ENCODE measurements around the gene TRUB2.

Gene TRUB2

GRCh38 chr9:128323212-128323730 lies 1.0 kb upstream of the TRUB2 start:
- peak overlapping the region; percentile 92 for H3K27ac ChIP-seq (ENCODE audit: low read depth, low read length, severe bottlenecking)
- H3K36me3 ChIP-seq (ENCODE audit: control insufficient read depth, insufficient read depth, low read length) = peaks cover 60% of the 10 kb centered on the region
- 17 to 34% methylated on average over 6 to 11 of the region's 16 CpGs for WGBS, 2 experiments (ENCODE audit: insufficient coverage in 2 of 2)
- H3K4me3 ChIP-seq (ENCODE audit: extremely low read depth, insufficient read depth, low read length, poor library complexity, severe bottlenecking) = peak overlapping the region; percentile 91
- H3K4me1 ChIP-seq (ENCODE audit: control insufficient read depth, insufficient read depth, low read length, poor library complexity, severe bottlenecking) = peaks cover 8% of the 10 kb centered on the region
- H3K9me3 ChIP-seq (ENCODE audit: control insufficient read depth, low read length) = no peaks in the 10 kb centered on the region

- Histone ChIP-seq H3K4me1 (ENCODE audit: control insufficient read depth, insufficient read depth, low read length, poor library complexity, severe bottlenecking) (peaks cover 8% of the 10 kb centered on the region), H3K36me3 (ENCODE audit: control insufficient read depth, insufficient read depth, low read length) (peaks cover 59% of the 10 kb centered on the region), H3K9me3 (ENCODE audit: control insufficient read depth, low read length) (no peaks in the 10 kb centered on the region), H3K27ac (ENCODE audit: low read depth, low read length, severe bottlenecking) (peak overlapping the region; percentile 92), H3K4me3 (ENCODE audit: extremely low read depth, insufficient read depth, low read length, poor library complexity, severe bottlenecking) (peak overlapping the region; percentile 91)
- 1 to 2% methylated on average over 12 to 21 of the region's 21 CpGs for WGBS, 2 experiments (ENCODE audit: insufficient coverage in 2 of 2)
Observed at GRCh38 chr9:128321879-128322403, 306 bp downstream of the TRUB2 start.

GRCh38 chr9:128321343-128321742 lies 904 bp downstream of the TRUB2 start:
- Histone ChIP-seq H3K4me3 (ENCODE audit: extremely low read depth, insufficient read depth, low read length, poor library complexity, severe bottlenecking) (peak overlapping the region; percentile 91), H3K36me3 (ENCODE audit: control insufficient read depth, insufficient read depth, low read length) (peaks cover 59% of the 10 kb centered on the region), H3K9me3 (ENCODE audit: control insufficient read depth, low read length) (no peaks in the 10 kb centered on the region), H3K4me1 (ENCODE audit: control insufficient read depth, insufficient read depth, low read length, poor library complexity, severe bottlenecking) (peaks cover 8% of the 10 kb centered on the region), H3K27ac (ENCODE audit: low read depth, low read length, severe bottlenecking) (no peak overlapping the region)
- 81 to 84% methylated on average over 3 of the region's 7 CpGs for WGBS, 2 experiments (ENCODE audit: insufficient coverage in 2 of 2)

GRCh38 chr9:128317629-128318028 lies 4.6 kb downstream of the TRUB2 start:
- Histone ChIP-seq H3K4me3 (ENCODE audit: extremely low read depth, insufficient read depth, low read length, poor library complexity, severe bottlenecking) (no peak overlapping the region), H3K9me3 (ENCODE audit: control insufficient read depth, low read length) (no peaks in the 10 kb centered on the region), H3K27ac (ENCODE audit: low read depth, low read length, severe bottlenecking) (no peak overlapping the region), H3K36me3 (ENCODE audit: control insufficient read depth, insufficient read depth, low read length) (peaks cover 65% of the 10 kb centered on the region), H3K4me1 (ENCODE audit: control insufficient read depth, insufficient read depth, low read length, poor library complexity, severe bottlenecking) (peaks cover 8% of the 10 kb centered on the region)
- WGBS, 2 experiments (ENCODE audit: insufficient coverage in 2 of 2) = 100% methylated on average over 1 of the region's 2 CpGs

- Histone ChIP-seq H3K4me1 (ENCODE audit: control insufficient read depth, insufficient read depth, low read length, poor library complexity, severe bottlenecking) (peaks cover 4% of the 10 kb centered on the region), H3K9me3 (ENCODE audit: control insufficient read depth, low read length) (no peaks in the 10 kb centered on the region), H3K36me3 (ENCODE audit: control insufficient read depth, insufficient read depth, low read length) (peaks cover 74% of the 10 kb centered on the region), H3K27ac (ENCODE audit: low read depth, low read length, severe bottlenecking) (peak overlapping the region; percentile 23), H3K4me3 (ENCODE audit: extremely low read depth, insufficient read depth, low read length, poor library complexity, severe bottlenecking) (no peak overlapping the region)
- 93 to 99% methylated on average over 7 to 8 of the region's 9 CpGs for WGBS, 2 experiments (ENCODE audit: insufficient coverage in 2 of 2)
Observed at GRCh38 chr9:128316421-128316820, 5.8 kb downstream of the TRUB2 start.

GRCh38 chr9:128314697-128315096 lies 7.5 kb downstream of the TRUB2 start:
- H3K27ac ChIP-seq (ENCODE audit: low read depth, low read length, severe bottlenecking) = no peak overlapping the region
- 83 to 100% methylated on average over 1 of the region's 4 CpGs for WGBS, 2 experiments (ENCODE audit: insufficient coverage in 2 of 2)
- peaks cover 73% of the 10 kb centered on the region for H3K36me3 ChIP-seq (ENCODE audit: control insufficient read depth, insufficient read depth, low read length)
- H3K4me3 ChIP-seq (ENCODE audit: extremely low read depth, insufficient read depth, low read length, poor library complexity, severe bottlenecking) = no peak overlapping the region
- no peaks in the 10 kb centered on the region for H3K4me1 ChIP-seq (ENCODE audit: control insufficient read depth, insufficient read depth, low read length, poor library complexity, severe bottlenecking)
- H3K9me3 ChIP-seq (ENCODE audit: control insufficient read depth, low read length) = no peaks in the 10 kb centered on the region

GRCh38 chr9:128310461-128310860 lies 11.8 kb downstream of the TRUB2 start:
- 97% methylated on average over 10 of the region's 10 CpGs for WGBS, 2 experiments (ENCODE audit: insufficient coverage in 2 of 2)
- Histone ChIP-seq H3K27ac (ENCODE audit: low read depth, low read length, severe bottlenecking) (no peak overlapping the region), H3K36me3 (ENCODE audit: control insufficient read depth, insufficient read depth, low read length) (peaks cover 63% of the 10 kb centered on the region), H3K9me3 (ENCODE audit: control insufficient read depth, low read length) (no peaks in the 10 kb centered on the region), H3K4me3 (ENCODE audit: extremely low read depth, insufficient read depth, low read length, poor library complexity, severe bottlenecking) (no peak overlapping the region), H3K4me1 (ENCODE audit: control insufficient read depth, insufficient read depth, low read length, poor library complexity, severe bottlenecking) (peaks cover 8% of the 10 kb centered on the region)

GRCh38 chr9:128309551-128309950 lies 12.7 kb downstream of the TRUB2 start:
- Histone ChIP-seq H3K4me1 (ENCODE audit: control insufficient read depth, insufficient read depth, low read length, poor library complexity, severe bottlenecking) (peaks cover 8% of the 10 kb centered on the region), H3K9me3 (ENCODE audit: control insufficient read depth, low read length) (no peaks in the 10 kb centered on the region), H3K36me3 (ENCODE audit: control insufficient read depth, insufficient read depth, low read length) (peaks cover 55% of the 10 kb centered on the region), H3K27ac (ENCODE audit: low read depth, low read length, severe bottlenecking) (no peak overlapping the region), H3K4me3 (ENCODE audit: extremely low read depth, insufficient read depth, low read length, poor library complexity, severe bottlenecking) (no peak overlapping the region)
- 92 to 94% methylated on average over 12 to 15 of the region's 16 CpGs for WGBS, 2 experiments (ENCODE audit: insufficient coverage in 2 of 2)

GRCh38 chr9:128304971-128305288 lies 17.3 kb downstream of the TRUB2 start:
- Histone ChIP-seq H3K27ac (ENCODE audit: low read depth, low read length, severe bottlenecking) (no peak overlapping the region), H3K4me1 (ENCODE audit: control insufficient read depth, insufficient read depth, low read length, poor library complexity, severe bottlenecking) (peaks cover 8% of the 10 kb centered on the region), H3K36me3 (ENCODE audit: control insufficient read depth, insufficient read depth, low read length) (peaks cover 19% of the 10 kb centered on the region), H3K4me3 (ENCODE audit: extremely low read depth, insufficient read depth, low read length, poor library complexity, severe bottlenecking) (no peak overlapping the region), H3K9me3 (ENCODE audit: control insufficient read depth, low read length) (no peaks in the 10 kb centered on the region)
- 84 to 93% methylated on average over 4 to 5 of the region's 5 CpGs for WGBS, 2 experiments (ENCODE audit: insufficient coverage in 2 of 2)

GRCh38 chr9:128304136-128304970 lies 17.9 kb downstream of the TRUB2 start:
- H3K4me3 ChIP-seq (ENCODE audit: extremely low read depth, insufficient read depth, low read length, poor library complexity, severe bottlenecking) = no peak overlapping the region
- 83 to 90% methylated on average over 4 to 6 of the region's 9 CpGs for WGBS, 2 experiments (ENCODE audit: insufficient coverage in 2 of 2)
- H3K4me1 ChIP-seq (ENCODE audit: control insufficient read depth, insufficient read depth, low read length, poor library complexity, severe bottlenecking) = peaks cover 8% of the 10 kb centered on the region
- peaks cover 14% of the 10 kb centered on the region for H3K36me3 ChIP-seq (ENCODE audit: control insufficient read depth, insufficient read depth, low read length)
- no peaks in the 10 kb centered on the region for H3K9me3 ChIP-seq (ENCODE audit: control insufficient read depth, low read length)
- no peak overlapping the region for H3K27ac ChIP-seq (ENCODE audit: low read depth, low read length, severe bottlenecking)
